ENCODE measurements around the gene ANKRD35.

GRCh38 chr1:145858238-145858900, 27.3 kb downstream of the ANKRD35 start:
- TF ChIP-seq CBFB (IDR thresholded peaks at IDR 0.05; ENCODE audit: low read depth) (no peak), RFX5 (IDR thresholded peaks at IDR 0.05; ENCODE audit: low read depth, low read length) (no peak), POLR2A (IDR thresholded peaks at IDR 0.05; ENCODE audit: low read depth, low read length) (no peak), E2F4 (IDR thresholded peaks at IDR 0.05; ENCODE audit: low read depth, low read length) (no peak), CHD2 (IDR thresholded peaks at IDR 0.05; ENCODE audit: borderline replicate concordance, low read depth, low read length) (no peak)
- TF ChIP-seq, protein P1, sequence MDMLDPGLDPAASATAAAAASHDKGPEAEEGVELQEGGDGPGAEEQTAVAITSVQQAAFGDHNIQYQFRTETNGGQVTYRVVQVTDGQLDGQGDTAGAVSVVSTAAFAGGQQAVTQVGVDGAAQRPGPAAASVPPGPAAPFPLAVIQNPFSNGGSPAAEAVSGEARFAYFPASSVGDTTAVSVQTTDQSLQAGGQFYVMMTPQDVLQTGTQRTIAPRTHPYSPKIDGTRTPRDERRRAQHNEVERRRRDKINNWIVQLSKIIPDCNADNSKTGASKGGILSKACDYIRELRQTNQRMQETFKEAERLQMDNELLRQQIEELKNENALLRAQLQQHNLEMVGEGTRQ (IDR thresholded peaks at IDR 0.05; ENCODE audit: borderline replicate concordance, low read depth, low read length) = no peak

All from GM12878 (cell line).